HG03025 (cell line): Measurements from ENCODE around the gene RIC1.
"Not testable (repeated sequence)": the region's sequence is repeated elsewhere in the genome, so short reads cannot be mapped to it uniquely, and the experiment has no call there.

Experiments
- ATAC-seq: cut with Tn5 transposase; IDR thresholded peaks from one replicate; pipeline ENCODE4 v1.9.1; 2021; ENCODE audit warnings: mild to moderate bottlenecking, moderate library complexity; ENCODE audit not compliant: unreplicated experiment, low FRiP score

The RIC1 gene, protein sequence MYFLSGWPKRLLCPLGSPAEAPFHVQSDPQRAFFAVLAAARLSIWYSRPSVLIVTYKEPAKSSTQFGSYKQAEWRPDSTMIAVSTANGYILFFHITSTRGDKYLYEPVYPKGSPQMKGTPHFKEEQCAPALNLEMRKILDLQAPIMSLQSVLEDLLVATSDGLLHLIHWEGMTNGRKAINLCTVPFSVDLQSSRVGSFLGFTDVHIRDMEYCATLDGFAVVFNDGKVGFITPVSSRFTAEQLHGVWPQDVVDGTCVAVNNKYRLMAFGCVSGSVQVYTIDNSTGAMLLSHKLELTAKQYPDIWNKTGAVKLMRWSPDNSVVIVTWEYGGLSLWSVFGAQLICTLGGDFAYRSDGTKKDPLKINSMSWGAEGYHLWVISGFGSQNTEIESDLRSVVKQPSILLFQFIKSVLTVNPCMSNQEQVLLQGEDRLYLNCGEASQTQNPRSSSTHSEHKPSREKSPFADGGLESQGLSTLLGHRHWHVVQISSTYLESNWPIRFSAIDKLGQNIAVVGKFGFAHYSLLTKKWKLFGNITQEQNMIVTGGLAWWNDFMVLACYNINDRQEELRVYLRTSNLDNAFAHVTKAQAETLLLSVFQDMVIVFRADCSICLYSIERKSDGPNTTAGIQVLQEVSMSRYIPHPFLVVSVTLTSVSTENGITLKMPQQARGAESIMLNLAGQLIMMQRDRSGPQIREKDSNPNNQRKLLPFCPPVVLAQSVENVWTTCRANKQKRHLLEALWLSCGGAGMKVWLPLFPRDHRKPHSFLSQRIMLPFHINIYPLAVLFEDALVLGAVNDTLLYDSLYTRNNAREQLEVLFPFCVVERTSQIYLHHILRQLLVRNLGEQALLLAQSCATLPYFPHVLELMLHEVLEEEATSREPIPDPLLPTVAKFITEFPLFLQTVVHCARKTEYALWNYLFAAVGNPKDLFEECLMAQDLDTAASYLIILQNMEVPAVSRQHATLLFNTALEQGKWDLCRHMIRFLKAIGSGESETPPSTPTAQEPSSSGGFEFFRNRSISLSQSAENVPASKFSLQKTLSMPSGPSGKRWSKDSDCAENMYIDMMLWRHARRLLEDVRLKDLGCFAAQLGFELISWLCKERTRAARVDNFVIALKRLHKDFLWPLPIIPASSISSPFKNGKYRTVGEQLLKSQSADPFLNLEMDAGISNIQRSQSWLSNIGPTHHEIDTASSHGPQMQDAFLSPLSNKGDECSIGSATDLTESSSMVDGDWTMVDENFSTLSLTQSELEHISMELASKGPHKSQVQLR (N-terminal part only)

DNA sequence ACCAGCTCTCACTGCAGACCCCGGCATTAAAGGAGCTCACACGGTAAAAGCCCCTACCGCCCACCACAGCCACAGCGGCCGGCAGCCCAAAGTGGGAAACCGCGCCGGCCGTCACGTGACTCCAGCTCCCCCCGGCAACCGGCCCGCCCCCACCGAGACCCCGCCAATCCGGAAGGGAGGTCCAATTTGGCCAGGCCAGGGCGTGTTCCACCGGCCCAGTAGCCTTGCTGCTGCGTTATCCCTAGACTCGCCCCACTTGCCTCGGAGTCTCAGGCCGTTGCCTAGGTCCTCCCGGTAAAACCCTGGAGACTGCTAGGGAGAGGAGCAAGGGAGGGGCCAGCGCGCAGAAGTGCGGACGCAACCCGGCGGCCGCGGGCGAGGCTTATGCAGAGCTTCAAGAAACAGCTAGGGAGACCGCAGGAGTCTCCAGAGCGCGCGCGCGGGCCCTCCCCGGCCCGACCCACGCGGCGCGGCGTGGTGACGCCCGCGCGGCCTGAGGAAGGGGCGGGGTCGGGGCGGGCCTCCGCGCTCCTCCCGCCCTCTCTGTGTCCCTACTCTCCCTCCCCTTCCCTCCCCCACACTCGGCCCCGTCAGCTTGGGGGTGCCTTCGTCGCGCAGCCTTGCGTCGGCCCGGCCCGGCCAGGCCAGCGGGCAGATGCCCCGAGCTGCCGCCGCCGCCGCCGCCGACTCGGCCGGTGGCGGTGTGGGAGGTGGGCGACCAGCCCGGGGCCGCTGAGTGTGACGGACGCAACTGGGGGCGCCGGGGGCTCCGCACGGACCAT, at the start of gene RIC1:
Gene RIC1, plus strand, starts transcription at position 578 of the 782 bp plus-strand sequence. Its CDS starts 203 bp downstream, at position 781.
- ATAC-seq, result peak; percentile 63

DNA sequence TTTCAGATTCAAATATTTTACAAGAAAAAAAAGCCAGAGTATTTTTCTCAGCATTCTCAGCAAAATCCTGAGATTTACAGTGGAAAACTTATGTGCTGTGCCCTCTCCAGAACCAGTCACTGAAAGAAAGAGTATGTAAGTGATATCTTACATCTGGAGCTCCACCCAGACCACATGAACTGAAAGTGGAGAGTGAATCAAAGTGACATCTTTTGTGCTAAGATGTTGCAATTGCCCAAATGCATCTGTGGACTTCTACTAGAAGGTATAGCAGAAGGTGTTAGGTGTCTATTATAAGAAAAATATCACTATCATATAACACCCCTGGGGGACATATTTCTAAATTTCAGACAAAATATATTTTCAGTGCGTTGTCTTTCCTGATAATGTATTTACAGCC, 49.0 kb upstream of the RIC1 start:
- no peak for ATAC-seq

DNA sequence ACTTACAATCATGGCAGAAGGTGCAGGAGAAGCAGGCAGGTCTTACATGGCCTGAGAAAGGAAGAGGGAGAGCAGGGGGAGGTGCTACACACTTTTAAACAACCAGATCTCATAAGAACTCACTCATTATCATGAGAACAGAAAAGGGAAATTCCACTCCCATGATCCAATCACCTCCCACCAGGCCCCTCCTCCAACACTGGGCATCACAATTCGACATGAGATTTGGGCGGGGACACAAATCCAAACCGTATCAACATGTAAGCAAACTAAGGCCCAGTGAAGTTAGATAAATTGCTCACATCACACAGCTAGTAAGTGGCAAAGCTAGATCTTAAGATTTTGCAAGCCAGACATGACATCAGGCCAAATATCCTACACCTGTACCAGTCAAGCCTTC, 48.3 kb upstream of the RIC1 start:
- no peak for ATAC-seq

DNA sequence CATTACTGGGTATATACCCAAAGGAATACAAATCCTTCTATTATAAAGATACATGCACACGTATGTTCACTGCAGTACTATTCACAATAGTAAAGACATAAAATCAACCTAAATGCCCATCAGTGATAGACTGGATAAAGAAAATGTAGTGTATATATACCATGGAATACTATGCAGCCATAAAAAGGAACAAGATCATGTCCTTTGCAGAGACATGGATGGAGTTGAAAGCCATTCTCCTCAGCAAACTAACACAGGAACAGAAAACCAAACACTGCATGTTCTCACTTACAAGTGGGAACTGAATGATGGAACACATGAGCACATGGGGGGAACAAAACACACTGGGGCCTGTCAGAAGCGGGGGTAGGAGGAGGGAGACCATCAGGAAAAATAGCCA, 47.2 kb upstream of the RIC1 start:
- not testable (repeated sequence) for ATAC-seq

DNA sequence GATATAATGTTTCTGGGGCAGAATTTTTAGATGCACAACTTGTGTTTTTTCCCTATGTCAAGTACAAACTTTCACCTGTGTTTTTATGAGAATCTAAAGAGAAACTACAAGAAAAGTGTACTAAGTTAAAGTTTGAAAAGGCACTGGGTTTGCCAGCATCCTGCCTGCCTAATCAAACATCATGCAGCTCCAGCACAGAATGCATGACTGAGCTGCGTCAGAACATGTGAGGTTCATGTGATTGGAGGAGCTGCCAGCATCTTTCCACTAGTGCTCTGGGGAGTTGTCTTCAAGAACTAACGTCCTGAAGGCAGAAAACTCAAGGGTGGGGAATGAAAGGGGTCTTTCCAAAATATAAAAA, 46.1 kb upstream of the RIC1 start:
- peak; percentile 43 for ATAC-seq

DNA sequence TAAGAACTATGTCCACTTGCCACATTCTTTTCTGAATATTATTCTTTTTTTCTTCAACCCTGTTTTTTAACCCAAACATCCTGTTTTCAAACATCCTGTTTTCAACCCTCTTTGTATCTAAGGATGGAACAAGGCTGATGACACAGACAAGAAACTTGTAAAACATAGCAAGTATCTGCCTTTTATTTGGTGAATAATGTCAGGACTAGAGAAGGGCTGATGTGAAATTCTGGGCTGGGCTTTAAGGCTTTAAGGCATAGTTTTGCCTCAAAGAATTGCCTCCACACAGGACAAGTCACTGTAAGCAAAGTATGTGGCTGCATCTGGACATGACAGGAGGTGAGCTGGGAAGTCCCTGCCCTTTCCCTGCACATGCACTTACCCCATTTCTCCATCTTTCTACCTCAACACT, 42.5 kb upstream of the RIC1 start:
- no peak for ATAC-seq

DNA sequence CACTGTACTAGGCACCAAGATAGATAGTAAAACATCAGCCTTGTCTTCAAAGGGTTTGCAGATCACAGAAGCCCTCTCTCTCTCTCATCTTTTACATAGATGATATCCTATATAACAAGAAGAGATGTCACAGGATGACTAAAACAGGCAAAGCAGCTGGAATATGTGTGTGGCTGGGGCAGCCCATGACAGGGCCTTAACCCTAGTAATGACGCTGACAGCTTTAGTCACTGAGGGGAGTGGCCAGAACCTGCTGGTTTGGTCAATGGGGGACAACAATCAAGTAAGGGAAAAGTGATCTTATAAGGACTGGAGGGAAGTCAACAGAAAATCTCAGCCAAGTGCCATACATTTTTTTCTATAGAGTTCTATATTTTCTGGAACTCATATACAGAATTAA, 41.9 kb upstream of the RIC1 start:
- ATAC-seq, result no peak

DNA sequence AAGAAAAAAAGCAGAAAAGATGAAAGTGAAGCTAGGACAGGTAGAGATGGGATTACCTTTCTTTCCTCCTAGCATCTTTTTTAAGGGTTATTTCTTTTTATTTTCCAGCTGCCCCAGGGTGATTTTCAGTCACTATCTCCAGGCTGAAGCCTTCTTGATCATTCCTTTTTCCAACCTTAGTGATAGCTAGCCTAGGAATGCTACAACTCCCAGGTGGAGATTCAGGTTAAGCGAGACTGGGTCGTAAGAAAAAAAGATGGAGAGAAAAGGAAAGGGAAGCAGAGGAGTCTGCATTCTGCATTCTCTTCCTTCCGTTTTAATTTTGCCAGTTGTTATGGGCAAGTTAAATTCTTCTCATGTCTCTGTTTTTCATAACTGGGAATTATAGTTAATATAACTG, 36.7 kb upstream of the RIC1 start:
- no peak for ATAC-seq

DNA sequence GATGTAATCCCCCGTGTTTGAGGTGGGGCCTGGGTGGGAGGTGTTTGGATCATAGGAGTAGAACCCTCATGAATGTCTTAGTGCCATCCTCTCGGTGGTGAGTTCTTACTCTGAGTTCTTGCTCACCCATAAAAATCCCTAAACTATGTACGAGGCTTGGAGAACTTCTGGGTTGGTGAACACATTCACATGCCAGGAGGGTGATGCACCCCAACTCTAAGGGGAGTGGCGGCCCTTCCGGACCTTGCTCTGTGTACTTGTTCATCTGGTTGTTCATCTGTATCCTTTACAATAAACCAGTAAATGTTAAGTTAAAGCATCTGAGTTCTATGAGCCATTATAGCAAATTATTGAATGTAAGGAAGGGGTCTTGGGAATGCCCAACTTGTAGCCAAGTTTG, 36.0 kb upstream of the RIC1 start:
- no peak for ATAC-seq

DNA sequence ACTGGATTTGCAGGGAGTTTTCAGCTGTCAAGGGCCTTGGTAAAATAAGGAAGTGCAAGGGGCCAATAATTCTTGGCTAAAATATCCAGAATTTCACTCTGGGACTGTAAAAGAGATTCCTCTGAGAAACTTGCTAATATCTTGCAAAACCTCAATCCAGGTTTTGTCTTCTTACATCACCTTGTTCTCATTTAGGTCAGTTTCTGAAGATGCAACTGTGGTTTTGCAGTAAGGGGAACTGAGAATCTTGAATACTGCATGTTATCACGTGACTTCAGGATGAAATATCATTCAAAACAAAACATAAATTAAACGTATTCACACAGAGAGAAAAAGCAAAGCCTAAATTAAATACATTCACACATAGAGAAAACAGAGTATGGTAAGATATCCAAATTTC, 35.0 kb upstream of the RIC1 start:
- peak; percentile 60 for ATAC-seq

DNA sequence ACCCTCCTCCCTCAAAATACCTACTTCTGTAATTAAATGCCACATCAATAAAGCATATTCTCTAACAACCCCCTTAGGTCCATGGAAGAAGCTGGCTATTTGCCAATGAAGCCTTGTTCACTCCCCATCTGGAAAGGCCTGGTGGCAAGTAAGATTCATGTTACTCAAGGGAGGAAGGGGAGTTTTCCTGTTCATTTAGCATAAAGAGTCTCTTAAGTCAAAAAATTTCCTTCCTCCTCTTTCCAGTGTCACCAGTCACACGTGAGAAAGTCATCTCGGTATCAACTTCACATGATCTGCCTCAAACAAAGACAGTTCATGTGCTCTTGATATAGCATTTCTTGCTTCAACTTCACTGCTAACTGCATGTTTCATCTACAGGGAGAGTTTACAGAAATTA, 32.7 kb upstream of the RIC1 start:
- ATAC-seq, result no peak

DNA sequence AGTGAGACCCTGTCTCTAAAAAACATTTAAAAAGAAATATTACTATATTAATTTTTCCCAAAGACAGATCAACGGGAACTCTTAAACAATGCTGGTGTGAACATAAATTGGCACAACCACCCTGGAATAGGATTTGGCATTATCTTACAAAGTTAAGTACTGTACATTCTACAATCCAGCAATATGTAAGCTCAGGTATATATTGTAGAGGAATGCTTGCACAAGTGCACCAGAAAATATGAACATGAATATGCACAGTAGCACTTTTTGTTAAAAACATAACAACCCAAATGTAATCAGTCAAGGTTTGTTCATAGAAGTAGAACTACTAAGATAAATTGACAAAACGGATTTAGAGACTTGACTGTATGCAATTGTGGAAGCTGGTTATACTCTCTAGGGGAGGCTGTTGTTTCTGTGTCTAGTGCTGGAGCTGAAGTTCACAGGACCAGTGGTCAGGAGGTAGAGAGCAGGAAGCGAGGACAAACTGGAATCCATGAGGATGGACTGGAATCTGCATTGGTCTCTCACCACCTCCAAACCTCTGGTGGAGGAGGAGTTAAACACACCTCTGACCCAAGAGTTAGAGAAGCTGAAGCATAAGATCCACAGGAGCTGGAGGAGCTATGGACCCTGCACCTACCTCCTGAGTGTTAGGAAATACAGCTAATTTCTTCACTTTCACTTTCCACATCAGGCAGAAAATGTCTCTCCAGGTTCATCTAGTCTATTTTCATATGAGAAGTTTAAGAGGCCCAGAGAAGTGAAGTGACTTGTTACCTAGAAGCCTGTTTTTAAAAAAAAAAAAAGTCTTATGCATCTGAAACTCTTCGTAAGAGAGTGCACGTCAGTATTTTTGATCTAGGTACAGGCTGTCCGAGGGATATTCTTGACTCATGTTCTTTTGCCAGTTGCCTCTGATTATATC, 20.3 kb upstream of the RIC1 start:
- no peak for ATAC-seq

DNA sequence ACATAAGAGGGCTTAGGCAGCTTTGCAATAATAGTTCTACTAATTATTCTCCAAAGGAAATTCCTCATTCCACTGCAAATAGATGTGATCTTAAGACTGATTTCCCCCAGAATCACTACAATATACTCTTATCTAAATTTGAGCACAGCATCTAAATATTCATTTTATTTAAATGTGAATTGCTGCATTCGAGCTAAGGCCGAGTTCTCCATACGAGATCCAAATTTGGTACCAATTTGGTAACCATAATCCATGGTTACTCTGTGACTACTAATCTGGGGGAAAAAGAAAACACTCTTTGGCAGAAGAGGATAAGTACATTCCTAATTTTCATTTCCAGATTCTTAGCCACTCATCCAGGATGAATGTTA, 19.7 kb upstream of the RIC1 start:
- ATAC-seq, result no peak

DNA sequence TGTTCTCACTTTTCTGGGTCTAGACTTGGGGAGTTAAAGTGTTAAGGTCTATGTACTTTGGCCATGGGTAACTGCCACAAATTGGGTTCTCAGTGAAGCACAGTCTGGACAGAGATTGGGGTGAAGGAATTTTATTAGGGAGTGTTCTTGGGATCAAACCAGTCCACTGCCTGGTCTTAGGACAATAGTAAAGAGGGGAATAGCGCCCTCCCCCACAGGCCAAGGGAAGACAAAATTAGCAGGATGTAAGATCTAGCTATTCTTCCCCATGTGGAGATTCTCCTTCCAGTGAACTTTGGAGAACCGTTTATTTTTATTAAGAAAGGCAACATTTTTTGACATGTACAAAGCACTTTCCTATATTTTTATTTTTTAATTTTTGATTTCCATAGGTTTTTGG, 18.4 kb upstream of the RIC1 start:
- ATAC-seq, result no peak

DNA sequence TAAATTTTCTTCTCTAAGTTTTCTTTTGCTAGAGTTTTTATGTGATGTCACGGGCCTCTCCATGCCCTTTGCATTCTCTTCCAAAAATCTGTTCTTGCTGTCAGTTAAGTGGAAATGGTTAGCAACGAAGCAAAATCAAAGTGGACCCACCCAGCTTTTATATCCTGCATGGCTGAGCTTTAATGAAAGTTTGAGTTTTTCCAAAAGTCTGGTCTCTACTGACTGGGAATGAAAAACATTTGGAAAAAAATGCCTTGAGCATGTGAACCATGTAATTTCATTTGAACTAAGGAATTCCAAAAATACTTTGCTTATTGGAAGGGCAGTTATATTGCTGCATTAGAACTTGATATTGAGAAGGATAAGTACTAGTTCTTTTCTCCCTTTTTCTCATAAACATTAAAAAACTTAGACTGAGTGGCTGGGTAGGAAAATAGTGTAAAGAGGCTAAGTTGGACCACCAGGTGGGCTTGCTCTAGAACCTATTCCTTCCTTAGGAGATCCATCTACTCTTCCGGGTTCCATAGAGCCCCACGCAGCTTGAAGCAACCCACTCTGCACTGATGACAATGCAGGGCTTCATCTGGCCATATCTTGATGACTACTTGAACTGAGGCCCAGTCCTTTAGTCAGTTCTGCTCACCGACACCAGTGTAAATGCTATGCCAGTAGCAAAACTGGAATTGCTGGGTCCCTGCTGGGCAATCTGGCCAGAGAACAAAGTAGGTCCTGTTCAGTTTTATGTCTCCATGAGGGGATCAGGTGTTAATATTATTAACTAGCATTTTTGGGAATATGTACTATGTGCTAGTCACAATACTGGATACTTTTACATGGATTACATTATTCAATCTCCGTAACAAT, 17.4 kb upstream of the RIC1 start:
- ATAC-seq, result no peak

DNA sequence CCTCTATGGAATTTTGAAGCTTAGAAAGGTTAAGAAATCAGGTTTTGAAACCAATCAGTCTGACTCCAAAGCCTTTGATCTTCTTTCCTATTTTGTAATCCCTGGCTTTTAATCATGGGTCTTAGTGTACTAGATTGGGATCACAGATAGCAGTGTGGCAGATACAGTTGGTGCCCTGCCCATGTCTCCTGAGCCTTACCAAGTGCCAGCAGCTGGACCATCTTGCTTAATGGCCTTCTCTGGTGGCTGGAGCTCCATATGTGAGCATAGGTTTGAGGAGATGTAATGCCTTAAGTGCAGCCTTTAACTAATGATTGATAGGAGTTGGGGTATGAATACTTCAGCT, 16.7 kb upstream of the RIC1 start:
- no peak for ATAC-seq

DNA sequence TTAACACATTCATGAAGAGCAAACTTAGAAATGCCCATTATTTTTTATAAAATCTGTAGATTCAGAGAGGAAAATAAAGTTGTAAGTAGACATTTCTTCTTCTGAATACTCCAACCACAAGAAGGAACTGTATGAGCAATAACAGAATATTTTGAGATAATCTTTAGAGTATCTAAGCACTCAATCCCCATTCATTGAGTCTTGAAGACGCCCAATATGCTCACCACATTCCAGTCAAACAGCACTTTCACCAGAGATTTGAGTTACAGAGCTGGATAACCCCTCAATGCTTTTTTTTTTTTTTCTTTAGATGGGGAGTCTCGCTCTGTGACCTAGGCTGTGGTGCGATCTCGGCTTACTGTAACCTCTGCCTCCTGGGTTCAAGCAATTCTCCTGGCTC, 14.7 kb upstream of the RIC1 start:
- ATAC-seq, result no peak

DNA sequence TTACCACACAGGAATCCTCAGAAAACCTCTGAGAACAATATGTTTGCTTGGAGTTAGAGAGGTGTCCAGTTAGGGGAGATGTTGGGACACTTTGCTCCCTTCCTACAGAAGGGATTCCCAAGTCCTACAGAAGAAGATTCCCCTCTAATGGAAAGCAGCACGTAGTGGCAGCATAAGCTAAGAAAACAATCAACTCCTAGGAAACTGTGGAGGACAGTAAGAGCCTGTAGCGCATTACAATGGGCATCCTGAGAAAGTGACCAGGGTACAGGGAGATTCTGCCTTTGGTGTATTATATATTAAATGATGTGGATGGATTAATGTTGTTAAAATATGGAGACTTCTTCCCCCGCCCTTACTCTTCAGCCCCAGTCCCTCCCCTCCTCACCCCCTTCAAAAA, 13.9 kb upstream of the RIC1 start:
- ATAC-seq, result no peak
